RWPE2 (cell line): Measurements from ENCODE around the gene BBOX1.
A peak's percentile ranks its signal among the peaks of the same experiment; 100 is the strongest.

ENCODE experiments used
- ATAC-seq: fragments of 200-7000 bp; cut with Tn5 transposase; 3 replicates; pipeline ENCODE4 v1.9.1; 2021; ENCODE audit warnings: low read depth
- DNase-seq: peaks from one replicate; pipeline ENCODE4 v3.0.0-alpha.2; 2020; ENCODE audit warnings: low spot score
- H3K27ac ChIP-seq: fragments of 450-650 bp; 2 replicates; pipeline ENCODE4 v1.5.1; 2017; ENCODE audit warnings: mild to moderate bottlenecking; ENCODE audit not compliant: poor library complexity, severe bottlenecking
- H3K27me3 ChIP-seq: fragments of 250-450 bp; sonication (Bioruptor Pico); 2 replicates; pipeline ENCODE4 v1.5.1; 2021; ENCODE audit warnings: mild to moderate bottlenecking, moderate library complexity; ENCODE audit not compliant: insufficient read depth, poor library complexity, severe bottlenecking
- H3K36me3 ChIP-seq: fragments of 250-450 bp; sonication (Bioruptor Pico); 2 replicates; pipeline ENCODE4 v1.5.1; 2020; ENCODE audit warnings: low read depth, mild to moderate bottlenecking, moderate library complexity
- H3K4me1 ChIP-seq: fragments of 250-450 bp; sonication (Bioruptor Pico); 2 replicates; pipeline ENCODE4 v1.5.1; 2021; ENCODE audit warnings: mild to moderate bottlenecking, moderate library complexity; ENCODE audit not compliant: insufficient read depth, poor library complexity, severe bottlenecking
- H3K4me3 ChIP-seq: fragments of 250-450 bp; sonication (Bioruptor Pico); 2 replicates; pipeline ENCODE4 v1.5.1; 2021; ENCODE audit warnings: mild to moderate bottlenecking, moderate library complexity; ENCODE audit not compliant: severe bottlenecking
- H3K9me3 ChIP-seq: fragments of 250-450 bp; sonication (Bioruptor Pico); 2 replicates; pipeline ENCODE4 v1.5.1; 2021; ENCODE audit warnings: mild to moderate bottlenecking, moderate library complexity; ENCODE audit not compliant: severe bottlenecking
- TF ChIP-seq, protein P1 (sequence below): fragments of 450-650 bp; IDR thresholded peaks from one replicate; pipeline ENCODE4 v1.5.1; 2017; ENCODE audit warnings: mild to moderate bottlenecking, moderate library complexity; ENCODE audit not compliant: poor library complexity, severe bottlenecking

Gene BBOX1

DNA sequence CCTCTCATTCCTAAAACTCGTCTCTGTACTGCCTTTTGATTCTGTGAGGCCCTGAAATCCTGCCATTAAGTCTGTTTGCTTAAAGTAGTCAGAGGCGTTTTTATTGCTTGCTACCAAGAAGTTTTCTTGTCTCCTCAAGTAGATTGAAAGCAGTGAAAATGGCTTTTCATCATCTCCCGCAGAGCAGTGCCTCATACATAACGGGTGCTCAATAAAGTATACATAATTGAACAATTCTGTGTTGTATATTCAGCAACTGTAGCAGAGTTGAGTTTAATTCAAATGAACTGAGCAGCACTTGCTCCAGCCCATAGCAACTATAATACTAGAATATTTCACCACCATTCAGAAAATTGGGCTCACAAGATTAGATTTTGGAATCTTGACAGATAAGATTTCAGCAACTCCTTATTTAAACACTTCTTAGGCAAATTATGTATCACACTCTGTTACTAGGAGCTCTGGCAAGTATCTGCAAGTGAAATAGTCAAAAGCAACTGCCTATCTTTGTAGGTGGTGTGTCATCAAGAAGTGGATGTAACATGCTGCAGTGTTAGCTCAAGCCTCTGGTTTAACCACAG, 26.7 kb upstream of the BBOX1 start:
- ATAC-seq = peak; percentile 45; the same call in 1 of the 3 replicates
- Histone ChIP-seq H3K27me3 (no peaks in the 10 kb centered on the region), H3K9me3 (no peaks in the 10 kb centered on the region), H3K4me3 (no peak overlapping the region), H3K27ac (no peak overlapping the region), H3K4me1 (peaks cover 4% of the 10 kb centered on the region), H3K36me3 (no peaks in the 10 kb centered on the region)
- DNase-seq = no peak
- TF ChIP-seq, protein P1, sequence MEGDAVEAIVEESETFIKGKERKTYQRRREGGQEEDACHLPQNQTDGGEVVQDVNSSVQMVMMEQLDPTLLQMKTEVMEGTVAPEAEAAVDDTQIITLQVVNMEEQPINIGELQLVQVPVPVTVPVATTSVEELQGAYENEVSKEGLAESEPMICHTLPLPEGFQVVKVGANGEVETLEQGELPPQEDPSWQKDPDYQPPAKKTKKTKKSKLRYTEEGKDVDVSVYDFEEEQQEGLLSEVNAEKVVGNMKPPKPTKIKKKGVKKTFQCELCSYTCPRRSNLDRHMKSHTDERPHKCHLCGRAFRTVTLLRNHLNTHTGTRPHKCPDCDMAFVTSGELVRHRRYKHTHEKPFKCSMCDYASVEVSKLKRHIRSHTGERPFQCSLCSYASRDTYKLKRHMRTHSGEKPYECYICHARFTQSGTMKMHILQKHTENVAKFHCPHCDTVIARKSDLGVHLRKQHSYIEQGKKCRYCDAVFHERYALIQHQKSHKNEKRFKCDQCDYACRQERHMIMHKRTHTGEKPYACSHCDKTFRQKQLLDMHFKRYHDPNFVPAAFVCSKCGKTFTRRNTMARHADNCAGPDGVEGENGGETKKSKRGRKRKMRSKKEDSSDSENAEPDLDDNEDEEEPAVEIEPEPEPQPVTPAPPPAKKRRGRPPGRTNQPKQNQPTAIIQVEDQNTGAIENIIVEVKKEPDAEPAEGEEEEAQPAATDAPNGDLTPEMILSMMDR = no peak

DNA sequence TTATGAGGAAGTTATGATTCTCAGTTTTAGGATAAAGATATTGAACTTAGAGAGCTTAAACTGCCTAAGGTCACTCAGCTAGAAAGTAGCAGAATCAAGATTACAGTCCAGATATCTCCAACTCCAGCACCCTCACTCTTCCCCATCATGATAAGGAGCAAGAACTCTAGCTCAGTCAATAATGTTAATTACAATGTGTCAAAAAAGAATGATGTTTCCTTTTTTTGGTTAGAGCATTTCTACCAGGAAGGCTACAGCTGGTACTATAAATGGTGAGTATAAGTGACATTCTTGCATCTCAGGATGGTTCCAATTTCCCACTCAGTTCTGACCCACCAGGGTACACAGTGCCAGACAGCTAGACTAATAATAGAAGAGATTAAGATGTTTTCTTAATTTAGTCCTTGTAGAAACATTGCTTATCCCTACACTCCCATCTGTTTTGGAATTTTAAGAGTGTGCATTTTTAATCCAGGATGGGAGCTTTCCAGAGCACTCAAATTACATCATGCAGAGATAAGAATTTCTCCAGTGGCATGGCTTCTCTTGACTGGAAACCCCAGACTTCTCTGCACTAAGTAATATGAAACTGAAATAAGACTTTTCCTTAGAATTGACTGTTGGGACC, 21.6 kb upstream of the BBOX1 start:
- no peaks in the 10 kb centered on the region for H3K36me3 ChIP-seq
- no peak for DNase-seq
- H3K4me1 ChIP-seq = no peaks in the 10 kb centered on the region
- H3K27ac ChIP-seq = no peak overlapping the region
- TF ChIP-seq, protein P1 = no peak
- no peaks in the 10 kb centered on the region for H3K27me3 ChIP-seq
- H3K9me3 ChIP-seq = no peaks in the 10 kb centered on the region
- ATAC-seq = no peak
- H3K4me3 ChIP-seq = no peak overlapping the region

DNA sequence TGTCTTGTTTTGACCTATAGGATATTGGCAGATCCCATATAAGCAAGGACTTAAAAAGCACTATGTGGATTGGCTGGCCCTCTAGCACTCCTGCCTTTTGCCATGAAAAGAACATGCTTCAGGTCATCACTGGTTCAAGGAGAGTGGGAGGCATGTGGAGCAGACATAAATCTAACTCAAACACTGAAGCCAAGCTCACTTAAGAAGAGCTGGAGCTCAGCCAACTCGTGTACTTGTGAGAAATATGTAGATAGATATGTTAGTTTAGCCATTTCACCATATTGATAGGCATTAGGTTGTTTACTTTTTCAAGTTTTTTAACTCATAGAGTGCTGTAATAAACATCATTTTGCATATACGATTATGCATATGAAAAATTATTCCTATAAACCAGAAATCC, 19.9 kb upstream of the BBOX1 start:
- no peaks in the 10 kb centered on the region for H3K9me3 ChIP-seq
- H3K4me1 ChIP-seq = no peaks in the 10 kb centered on the region
- no peak for ATAC-seq
- H3K27me3 ChIP-seq = no peaks in the 10 kb centered on the region
- no peak overlapping the region for H3K4me3 ChIP-seq
- DNase-seq = no peak
- TF ChIP-seq, protein P1 = no peak
- H3K36me3 ChIP-seq = no peaks in the 10 kb centered on the region
- no peak overlapping the region for H3K27ac ChIP-seq

DNA sequence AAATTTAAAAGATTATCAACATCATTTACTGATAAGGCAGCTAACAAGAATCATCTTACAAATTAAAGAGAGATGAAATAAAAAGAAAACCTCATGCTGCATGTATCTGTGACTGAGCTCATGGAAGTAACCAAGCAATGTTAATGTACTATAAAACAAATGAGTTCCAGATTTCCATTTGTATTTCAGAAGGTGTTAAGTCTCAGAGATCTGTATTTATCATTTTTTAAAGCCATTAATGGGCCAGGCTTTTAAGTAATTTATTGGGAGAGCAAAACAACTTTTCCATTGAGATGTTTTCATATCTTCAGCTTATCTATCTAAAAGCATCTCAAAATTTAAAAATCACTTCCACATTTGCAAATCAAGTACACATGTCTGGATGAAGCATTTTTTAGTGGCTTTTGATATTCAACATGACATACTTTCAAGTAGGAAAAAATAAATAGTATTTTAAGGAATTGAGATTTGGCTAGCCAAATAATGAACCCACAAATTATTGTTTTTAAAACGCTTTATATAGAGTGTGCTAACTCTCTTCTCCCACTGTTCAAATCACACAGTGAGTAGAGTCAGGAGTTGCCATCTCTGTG, 17.9 kb upstream of the BBOX1 start:
- ATAC-seq (no peak), DNase-seq (no peak)
- H3K36me3 ChIP-seq = no peaks in the 10 kb centered on the region
- no peak overlapping the region for H3K27ac ChIP-seq
- TF ChIP-seq, protein P1 = no peak
- no peak overlapping the region for H3K4me3 ChIP-seq
- H3K27me3 ChIP-seq = no peaks in the 10 kb centered on the region
- no peaks in the 10 kb centered on the region for H3K4me1 ChIP-seq
- H3K9me3 ChIP-seq = no peaks in the 10 kb centered on the region

DNA sequence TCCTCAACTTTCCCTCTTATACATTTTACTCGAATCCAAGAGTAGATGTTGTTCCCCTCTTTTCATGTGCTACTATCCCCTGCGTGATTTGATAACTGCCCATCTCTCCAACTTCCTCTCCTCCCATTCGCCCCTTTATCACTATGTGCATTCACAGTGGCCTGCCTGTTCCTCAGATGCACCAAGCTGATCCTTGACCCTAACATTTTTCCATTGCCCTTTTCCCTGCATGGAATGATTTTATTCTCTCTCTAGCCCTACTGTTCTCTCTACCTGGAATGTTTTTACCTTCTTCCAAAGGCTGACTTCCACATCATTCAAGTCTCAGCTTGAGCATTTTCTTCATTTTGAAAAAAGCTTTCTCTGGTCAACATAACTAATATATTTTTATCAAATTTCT, 15.8 kb upstream of the BBOX1 start:
- Histone ChIP-seq H3K27ac (no peak overlapping the region), H3K4me3 (no peak overlapping the region), H3K4me1 (no peaks in the 10 kb centered on the region), H3K9me3 (no peaks in the 10 kb centered on the region), H3K36me3 (no peaks in the 10 kb centered on the region), H3K27me3 (no peaks in the 10 kb centered on the region)
- no peak for ATAC-seq
- no peak for DNase-seq
- TF ChIP-seq, protein P1 = no peak
